ENCODE data around the gene SIN3A. TPM values are rescaled to one million over a fixed set of nuclear protein-coding genes. Genes with fewer than 3 reads are reported as not detected.
A peak's percentile ranks its signal among the peaks of the same experiment; 100 is the strongest.
"Not testable (repeated sequence)": the region's sequence is repeated elsewhere in the genome, so short reads cannot be mapped to it uniquely, and the experiment has no call there.

SIN3A gene
- total RNA-seq, 1 donor from 2014 or later = 34.8 TPM

GRCh38 chr15:75450307-75451201, 936 bp downstream of the SIN3A start:
- DNase-seq = peak; percentile 89

- no peak for DNase-seq
Measured at GRCh38 chr15:75449585-75450306, 1.7 kb downstream of the SIN3A start.

- DNase-seq = not testable (repeated sequence)
Measured at GRCh38 chr15:75448171-75448570, 3.3 kb downstream of the SIN3A start.

- no peak for DNase-seq
Measured at GRCh38 chr15:75446151-75446550, 5.3 kb downstream of the SIN3A start.

- DNase-seq = not testable (repeated sequence)
Measured at GRCh38 chr15:75445324-75445723, 6.2 kb downstream of the SIN3A start.

GRCh38 chr15:75443972-75444453, 7.5 kb downstream of the SIN3A start:
- not testable (repeated sequence) for DNase-seq

GRCh38 chr15:75437721-75438120, 13.8 kb downstream of the SIN3A start:
- no peak for DNase-seq

- DNase-seq = no peak
Measured at GRCh38 chr15:75436881-75437280, 14.6 kb downstream of the SIN3A start.

GRCh38 chr15:75431682-75432081, 19.8 kb downstream of the SIN3A start:
- DNase-seq = no peak

GRCh38 chr15:75431270-75431669, 20.2 kb downstream of the SIN3A start:
- no peak for DNase-seq

- no peak for DNase-seq
Measured at GRCh38 chr15:75430259-75430658, 21.2 kb downstream of the SIN3A start.

- no peak for DNase-seq
Measured at GRCh38 chr15:75428152-75428551, 23.3 kb downstream of the SIN3A start.

- DNase-seq = no peak
Measured at GRCh38 chr15:75425966-75426500, 25.5 kb downstream of the SIN3A start.

- no peak for DNase-seq
Measured at GRCh38 chr15:75422554-75422953, 28.9 kb downstream of the SIN3A start.

GRCh38 chr15:75420698-75421097, 30.8 kb downstream of the SIN3A start:
- DNase-seq = no peak

GRCh38 chr15:75416584-75416983, 34.9 kb downstream of the SIN3A start:
- DNase-seq = no peak

GRCh38 chr15:75410196-75410595, 41.3 kb downstream of the SIN3A start:
- no peak for DNase-seq

- no peak for DNase-seq
Measured at GRCh38 chr15:75407083-75407482, 44.4 kb downstream of the SIN3A start.

GRCh38 chr15:75403892-75404291, 47.6 kb downstream of the SIN3A start:
- DNase-seq = no peak

GRCh38 chr15:75397494-75397893, 54.0 kb downstream of the SIN3A start:
- no peak for DNase-seq

GRCh38 chr15:75389791-75390382, 61.6 kb downstream of the SIN3A start:
- DNase-seq = no peak

- DNase-seq = not testable (repeated sequence)
Measured at GRCh38 chr15:75383986-75384385, 67.5 kb downstream of the SIN3A start.

GRCh38 chr15:75380773-75381172, 70.7 kb downstream of the SIN3A start:
- DNase-seq = no peak

All from occipital lobe (tissue), 2 donors.